GM19023 (cell line): Measurements from ENCODE around the gene UNK.
"Not testable (repeated sequence)": the region's sequence is repeated elsewhere in the genome, so short reads cannot be mapped to it uniquely, and the experiment has no call there.

Experiments
- ATAC-seq: cut with Tn5 transposase; IDR thresholded peaks from one replicate; pipeline ENCODE4 v1.9.1; 2021; ENCODE audit warnings: mild to moderate bottlenecking, moderate library complexity; ENCODE audit not compliant: unreplicated experiment

The UNK gene

DNA sequence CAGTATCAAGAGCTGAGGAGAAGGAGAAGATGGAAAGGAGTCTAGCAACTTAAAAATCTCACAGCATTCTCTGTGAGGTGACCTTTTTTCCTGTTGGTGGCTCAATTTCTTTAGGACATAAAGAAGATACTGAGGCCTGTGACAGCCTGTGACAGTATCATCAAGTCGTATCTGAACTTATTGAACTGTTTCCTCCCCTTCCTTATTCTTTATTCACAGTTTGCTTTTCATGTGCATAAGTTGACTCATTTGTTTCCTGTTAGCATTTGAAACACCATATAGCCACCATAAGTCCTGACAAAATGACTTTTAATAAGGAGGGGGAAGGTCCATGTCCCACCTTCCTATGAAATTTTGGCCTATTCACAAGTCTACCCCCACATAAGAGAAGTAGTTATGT is 8.9 kb downstream of the UNK start:
- ATAC-seq = no peak

DNA sequence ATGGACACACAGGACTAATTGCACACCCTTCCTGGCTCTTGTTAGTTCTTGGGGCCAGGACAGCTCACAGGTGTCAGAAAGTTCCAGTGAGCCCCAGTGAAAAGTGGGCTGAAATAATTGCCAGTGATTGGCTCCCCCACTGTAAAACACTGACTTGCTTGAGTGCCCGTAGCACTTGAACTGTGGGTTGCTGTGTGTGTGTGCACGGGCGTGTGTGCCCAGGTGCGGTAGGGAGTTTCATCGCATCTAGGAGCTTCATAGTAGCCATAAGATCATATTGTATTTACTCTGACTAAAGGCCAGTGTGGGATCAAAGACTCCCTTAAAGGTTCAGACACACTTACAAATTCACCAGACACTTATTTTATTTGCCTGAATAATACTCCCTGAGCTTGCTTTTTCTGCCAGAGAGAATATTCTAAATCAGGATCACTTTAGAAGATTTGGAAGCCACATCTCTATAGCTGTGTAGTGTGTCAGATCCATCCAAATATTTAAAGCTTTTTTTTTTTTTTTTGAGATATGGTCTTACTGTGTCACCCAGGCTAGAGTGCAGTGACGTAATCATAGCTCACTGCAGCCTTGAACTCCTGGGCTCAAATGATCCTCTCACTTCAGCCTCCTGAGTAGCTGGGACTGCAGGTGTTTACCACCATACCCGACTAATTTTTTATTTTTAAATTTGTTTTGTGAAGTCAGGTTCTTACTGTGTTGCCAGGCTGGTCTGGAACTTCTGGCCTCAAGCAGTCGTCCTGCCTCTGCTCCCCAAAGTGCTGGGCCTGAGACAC is 11.4 kb downstream of the UNK start:
- no peak for ATAC-seq

DNA sequence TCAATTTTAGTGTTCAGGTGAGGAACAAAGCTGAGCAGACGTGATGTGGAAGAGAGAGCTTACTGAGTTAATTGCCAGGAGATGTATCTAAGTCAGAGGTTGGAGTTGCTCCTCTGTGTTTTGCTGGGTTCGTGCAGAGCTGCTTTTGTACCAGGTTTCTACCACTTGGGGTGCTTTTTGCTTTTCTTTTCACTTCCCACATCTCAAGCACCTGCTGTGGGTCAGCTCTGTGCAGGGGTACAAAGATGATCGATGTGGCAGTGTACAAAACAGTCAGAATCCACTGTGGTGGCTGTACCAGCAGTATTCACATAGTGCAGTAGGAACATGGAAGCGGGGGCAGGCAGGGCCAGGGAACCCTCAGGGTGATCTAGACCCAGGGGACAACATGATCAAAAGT is 14.8 kb downstream of the UNK start:
- ATAC-seq = no peak

DNA sequence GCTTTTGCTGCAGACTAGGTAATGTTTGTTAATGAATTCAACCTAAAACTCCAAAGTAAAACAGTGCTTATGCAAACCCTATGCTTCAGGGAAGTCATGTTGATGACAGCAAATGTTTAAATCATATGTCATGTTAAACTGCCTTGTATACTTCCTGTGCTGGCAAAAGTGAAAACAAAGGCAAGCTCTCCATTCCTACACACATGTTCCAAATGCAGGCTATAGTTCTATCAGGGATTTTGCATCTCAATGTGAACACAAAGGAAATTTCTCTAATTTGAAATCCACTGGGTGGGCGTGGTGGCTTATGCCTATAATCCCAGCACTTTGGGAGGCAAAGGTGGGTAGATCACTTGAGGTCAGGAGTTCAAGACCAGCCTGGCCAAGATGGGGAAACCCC is 19.3 kb downstream of the UNK start:
- no peak for ATAC-seq

DNA sequence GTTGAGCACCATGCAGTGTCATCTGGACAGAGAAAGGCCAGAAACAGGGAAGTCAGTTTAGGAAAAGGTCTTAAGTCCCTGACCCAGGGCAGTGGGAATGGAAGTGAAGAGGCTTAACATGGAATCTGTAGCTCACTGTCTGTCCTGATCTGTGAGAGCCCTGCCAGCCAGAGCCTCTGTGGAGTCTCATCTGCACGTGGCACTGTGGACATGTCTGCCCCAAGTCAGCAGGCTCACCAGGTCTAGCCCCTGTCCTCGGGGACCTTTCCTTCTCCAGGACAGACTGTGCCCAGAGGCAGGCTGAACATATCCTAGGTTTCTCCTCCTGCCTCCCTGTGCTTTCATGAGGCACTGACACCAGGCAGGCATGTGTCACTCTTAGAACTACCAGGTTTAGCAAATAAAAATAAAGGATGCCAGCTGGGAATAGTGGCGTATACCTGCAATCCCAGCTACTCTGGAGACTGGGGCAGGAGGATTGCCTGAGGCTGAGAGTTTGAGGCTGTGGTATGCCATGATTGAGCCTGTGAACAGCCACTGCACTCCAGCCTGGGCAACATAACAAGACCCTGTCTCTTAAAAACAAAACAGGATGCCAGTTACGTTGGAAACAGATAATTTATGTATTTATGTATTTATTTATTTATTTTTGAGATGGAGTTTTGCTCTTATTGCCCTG is 22.4 kb downstream of the UNK start:
- no peak for ATAC-seq

DNA sequence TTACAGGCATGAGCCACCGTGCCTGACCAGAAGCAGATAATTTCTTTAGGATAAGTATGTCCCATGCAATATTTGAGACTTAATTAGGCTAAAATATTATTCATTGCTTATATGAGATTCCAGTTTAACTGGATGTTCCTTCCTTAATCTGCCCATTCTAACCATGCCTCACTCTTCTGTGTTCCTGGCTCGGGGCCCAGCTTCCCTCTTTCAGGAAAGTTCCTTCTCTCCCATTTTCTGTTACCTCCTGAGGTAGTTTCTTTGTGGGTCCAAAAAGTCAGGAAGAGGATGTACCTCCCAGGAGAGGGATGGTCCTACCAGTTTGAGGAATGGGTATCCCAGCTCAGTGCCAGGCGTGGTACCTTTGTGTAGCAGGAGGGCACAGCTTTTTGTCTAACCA is 23.3 kb downstream of the UNK start:
- no peak for ATAC-seq

DNA sequence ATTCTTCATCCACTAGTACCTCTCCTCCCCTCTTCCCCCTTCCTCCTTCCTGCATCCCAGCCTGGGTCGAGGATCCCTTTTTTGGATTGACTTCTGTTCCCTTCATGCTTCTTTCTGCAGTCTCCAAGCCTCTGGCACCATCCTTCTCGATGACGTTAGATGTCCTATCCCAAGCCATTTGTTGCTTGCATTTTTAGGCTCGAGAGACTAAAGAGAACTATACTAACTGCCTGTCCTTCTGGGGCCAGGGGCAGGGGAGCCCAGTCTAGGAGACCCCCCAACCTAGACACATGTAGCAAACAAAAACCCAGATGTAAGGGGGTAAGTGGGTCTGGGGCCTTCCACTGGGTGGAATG is 23.9 kb downstream of the UNK start:
- no peak for ATAC-seq

DNA sequence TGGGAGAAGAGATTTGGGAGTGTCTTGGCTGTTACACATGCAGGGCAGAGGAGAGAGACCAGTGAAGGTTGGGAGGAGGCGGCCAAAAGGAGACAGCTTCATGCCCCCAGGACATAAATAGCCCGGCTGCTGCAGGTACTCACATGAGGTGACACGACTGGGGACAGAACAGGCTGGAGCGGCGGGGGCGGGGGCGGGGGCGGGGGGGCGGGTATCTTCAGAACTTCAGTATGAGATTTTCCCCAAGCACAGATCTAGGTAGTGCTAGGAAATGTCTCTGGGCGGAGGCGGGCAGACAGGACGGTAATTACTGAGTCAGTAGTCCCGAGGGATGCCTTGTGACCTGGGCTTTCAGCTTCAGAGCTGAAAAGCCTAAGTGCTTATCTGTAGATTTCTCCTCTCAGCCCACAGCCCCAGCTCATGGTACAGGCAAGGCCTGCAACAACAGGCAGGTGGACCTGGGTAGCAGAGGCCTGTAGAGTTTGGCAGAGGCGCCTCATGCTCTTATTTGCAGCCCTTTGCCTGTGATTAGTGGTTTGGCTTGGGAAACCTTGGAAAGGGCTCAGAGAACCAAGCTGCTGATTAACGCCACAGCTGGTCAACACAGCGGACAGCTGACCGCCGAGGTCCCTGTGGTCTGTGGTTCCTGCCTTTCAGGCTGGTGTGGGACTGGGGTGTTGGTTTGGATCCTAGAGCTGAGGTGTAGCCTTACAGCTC is 24.5 kb downstream of the UNK start:
- ATAC-seq = no peak

DNA sequence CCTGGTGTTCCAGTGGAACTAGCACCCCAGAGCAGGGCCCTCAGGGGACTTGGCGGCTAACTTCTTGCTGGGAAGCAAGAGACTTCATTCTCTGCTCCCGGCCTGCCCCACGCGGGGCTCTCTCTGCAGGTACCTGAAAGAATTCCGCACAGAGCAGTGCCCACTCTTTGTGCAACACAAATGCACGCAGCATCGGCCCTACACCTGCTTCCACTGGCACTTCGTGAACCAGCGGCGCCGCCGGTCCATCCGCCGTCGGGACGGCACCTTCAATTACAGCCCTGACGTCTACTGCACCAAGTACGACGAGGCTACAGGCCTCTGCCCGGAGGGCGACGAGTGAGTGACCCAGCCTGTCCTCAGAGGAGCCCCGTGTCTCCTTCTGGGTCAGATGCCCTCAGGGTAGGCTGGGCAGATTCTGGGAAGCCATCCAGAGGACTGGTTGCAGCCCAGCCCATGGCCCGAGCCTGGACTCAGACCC is 25.1 kb downstream of the UNK start:
- ATAC-seq = no peak

DNA sequence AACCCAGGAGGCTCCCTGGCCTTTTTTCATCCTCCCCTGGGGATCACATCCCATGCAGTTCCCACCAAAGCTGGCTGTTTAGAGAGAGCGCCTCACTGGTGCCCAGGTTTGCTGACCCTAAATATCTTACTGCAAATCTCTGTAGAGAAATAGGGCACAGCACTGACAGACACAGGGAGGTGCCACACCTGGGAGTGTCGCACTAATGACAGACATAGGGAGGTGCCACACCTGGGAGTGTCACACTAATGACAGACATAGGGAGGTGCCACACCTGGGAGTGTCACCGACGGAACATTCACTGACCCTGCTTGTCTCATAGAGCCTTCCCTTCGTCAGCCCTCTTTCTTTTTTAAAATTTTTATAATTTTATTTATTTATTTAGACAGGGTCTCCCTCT is 25.6 kb downstream of the UNK start:
- no peak for ATAC-seq

DNA sequence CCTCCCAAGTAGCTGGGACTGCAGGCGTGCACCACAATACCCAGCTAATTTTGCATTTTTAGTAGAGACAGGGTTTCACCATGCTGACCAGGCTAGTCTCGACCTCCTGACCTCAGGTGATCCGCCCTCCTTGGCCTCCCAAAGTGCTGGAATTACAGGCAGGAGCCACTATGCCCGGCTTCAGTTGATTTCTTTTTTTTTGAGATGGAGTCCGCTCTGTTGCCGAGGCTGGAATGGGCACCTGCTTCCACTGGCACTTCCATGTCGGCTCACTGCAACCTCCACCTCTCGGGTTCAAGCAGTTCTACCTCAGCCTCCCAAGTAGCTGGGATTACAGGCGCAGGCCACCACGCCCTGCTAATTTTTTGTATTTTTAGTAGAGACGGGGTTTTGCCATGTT is 26.1 kb downstream of the UNK start:
- ATAC-seq = not testable (repeated sequence)

DNA sequence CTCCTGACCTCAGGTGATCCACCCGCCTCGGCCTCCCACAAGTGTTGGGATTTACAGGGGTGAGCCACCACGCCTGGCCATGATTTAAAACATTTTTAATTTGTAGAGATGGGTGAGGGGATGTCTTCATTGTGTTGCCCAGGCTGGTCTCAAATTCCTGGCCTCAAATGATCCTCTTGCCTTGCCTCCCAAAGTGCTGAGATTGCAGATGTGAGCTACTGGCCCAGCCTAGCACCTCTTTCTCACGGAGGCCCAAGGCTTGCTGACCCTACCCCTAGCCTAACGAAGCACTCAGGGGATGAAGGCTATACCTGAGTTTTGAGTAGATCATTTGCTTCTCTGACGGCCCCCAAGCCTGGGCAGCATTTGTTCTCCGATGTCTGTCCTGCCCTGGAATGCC is 26.6 kb downstream of the UNK start:
- no peak for ATAC-seq

DNA sequence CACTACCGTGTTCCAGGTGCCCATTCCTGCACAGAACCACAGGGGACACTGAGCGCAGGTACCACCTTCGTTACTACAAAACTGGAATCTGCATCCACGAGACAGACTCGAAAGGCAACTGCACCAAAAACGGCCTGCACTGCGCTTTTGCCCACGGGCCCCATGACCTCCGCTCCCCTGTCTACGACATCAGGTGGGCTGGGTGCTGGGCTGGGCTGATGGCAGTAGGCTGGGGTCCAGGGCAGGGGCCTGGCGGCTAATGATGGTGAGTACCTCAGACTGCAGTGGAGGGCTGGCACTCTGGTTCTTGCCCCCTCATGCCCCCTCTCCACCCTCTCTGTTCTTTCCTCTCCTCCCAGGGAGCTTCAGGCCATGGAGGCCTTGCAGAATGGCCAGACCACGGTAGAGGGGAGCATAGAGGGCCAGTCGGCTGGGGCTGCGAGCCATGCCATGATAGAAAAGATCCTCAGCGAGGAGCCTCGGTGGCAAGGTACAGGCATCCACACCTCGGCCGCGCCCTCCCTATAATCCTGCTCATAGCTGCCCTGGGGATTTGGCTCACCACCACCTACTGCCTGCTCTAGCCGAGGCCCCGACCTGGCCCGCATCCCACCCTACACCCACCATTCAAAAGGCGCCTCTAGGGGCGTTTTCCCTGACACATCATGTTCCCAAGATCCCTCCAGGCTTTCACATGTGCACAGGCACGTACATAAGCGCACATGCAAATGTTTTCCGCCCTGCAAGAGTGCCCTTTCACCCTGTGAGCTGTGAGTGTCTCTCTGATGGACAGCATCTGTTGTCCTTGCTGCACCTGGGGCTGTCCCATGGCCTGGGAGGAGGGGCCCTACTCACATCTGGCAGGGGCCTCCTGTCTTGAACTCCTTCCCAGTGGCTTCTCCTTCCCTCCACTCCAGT is 27.7 kb downstream of the UNK start:
- ATAC-seq = no peak

DNA sequence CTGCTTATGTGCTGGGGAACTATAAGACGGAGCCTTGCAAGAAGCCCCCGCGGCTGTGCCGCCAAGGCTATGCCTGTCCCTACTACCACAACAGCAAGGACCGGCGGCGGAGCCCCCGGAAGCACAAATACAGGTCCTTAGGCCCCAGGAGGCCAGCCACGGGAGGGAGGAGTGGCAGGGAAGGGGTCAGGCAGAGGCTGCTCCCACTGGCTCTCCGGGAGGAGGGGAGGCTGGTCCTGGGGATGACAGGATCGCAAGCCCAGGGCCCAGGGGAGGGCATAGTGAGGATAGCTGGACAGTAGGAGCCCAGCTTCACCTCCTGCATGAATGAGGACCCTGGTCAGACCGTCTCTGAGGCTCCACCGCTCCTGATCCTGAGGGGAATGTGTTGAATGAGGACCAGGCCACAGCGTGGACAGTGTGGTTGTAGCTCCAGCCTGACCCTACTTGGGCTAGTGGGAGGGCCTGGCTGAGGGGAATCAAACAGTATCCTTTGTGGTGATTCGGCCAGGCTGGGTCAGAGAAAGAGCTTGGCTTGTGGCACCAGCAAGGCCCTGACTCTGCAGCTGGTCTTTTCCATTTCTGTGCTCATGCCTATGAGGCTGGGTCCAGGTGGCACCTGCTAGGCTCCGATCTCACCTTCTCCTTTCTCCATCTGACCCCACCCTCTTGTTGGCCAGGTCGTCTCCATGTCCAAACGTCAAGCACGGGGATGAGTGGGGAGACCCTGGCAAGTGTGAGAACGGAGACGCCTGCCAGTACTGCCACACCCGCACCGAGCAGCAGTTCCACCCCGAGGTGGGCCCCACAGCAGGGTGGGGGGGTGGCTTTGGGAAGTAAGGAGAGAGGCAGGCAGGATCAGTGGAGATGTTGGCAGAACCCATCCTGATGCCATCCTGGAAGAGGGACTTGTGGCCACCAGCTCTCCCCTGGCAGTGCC is 28.7 kb downstream of the UNK start:
- no peak for ATAC-seq

DNA sequence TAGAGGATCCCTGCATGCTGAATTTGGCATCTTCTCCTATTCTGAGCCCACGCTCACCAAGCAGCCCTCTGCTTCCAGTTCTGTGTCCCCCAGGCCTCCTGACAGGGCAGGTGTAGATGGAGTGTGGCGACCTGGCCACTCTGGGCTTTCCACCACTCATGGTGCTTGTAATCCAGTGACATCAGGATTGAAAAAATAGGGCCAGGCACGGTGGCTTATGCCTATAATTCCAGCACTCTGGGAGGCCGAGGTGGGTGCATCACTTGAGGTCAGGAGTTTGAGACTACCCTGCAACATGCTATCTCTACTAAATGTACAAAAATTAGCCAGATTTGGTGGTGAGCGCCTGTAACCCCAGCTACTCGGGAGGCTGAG is 29.4 kb downstream of the UNK start:
- no peak for ATAC-seq

DNA sequence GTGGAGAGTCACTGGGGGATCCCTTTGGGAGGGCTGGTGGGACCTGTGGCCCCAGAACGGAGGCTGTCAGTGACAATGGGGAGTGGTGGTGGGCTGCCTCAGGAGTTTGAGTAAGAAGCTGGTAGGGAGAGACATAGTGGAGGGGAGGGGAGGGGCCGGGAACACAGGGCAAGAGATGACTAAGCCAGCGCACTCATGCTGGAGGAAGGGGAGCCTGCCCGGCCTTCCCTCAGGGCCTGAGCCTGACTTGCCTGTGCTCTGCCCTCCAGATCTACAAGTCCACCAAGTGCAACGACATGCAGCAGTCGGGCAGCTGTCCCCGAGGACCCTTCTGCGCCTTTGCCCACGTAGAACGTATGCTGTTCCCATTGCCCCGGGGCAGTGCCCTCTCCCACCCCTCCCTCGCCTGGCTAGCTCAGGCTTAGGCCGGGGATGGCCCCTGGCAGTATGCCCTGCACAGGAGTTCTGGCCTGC is 30.3 kb downstream of the UNK start:
- ATAC-seq = no peak

DNA sequence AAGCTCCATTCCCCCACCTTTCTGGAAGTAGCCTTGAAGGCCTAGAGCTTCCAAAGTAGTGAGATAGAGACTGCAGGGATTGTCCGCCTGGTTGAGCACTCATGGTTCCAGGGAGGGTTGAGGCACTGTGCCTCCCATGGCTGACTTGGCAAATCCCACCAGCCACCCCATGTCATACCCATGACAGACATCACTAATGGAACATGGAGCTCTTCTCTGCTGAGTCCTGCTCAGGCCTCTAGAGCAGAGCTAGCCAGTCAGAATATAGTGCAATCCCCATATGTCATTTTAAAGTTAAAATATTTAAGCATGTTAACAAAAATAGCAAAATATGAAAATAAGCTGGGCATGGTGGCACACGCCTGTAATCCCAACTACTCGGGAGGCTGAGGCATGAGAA is 30.8 kb downstream of the UNK start:
- ATAC-seq = no peak

DNA sequence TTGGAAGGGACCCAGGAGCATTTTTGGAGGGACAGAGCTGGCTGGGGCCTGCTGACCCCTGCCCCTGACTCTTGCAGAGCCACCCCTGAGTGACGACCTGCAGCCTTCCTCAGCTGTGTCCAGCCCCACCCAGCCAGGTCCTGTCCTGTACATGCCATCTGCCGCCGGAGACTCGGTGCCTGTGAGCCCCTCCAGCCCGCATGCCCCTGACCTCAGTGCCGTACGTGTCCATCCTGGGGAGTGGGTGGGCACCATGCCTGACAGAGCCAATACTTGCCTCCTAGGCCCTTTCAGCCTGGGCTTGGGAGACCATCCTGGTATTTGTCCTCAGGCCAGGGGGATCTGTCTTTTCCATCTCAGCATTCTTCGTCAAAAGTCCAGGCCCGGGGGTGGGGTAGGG is 32.1 kb downstream of the UNK start:
- no peak for ATAC-seq

DNA sequence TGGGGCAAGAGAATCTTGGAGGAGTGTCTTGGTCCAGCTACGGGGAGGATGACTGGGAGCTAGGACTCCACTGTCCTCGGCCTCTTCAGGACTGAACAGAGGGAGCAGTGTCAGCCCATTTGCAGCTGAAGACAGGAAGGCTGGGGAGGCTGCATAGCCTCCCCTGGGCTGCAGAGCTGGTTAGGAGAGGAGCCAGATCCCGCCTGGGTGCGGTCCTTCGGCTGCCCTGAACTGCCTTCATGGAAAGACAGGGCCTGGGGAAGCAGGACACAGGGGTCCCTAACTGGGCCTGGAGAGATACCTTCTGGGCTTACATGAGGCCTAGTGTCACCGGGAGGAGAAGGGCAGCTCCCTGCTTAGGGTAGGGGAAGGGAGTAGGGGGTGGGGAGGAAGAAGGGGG is 33.0 kb downstream of the UNK start:
- ATAC-seq = no peak
